Measurements from ENCODE around the gene CD180.

CD180 gene

GRCh38 chr5:67189931-67190330, 6.7 kb downstream of the CD180 start:
- Histone ChIP-seq H3K4me3 (no peak overlapping the region), H3K27ac (no peak overlapping the region), H3K9me3 (ENCODE audit: low read depth, low read length) (no peaks in the 10 kb centered on the region), H3K36me3 (ENCODE audit: insufficient read depth, low read length) (no peaks in the 10 kb centered on the region), H3K9ac (ENCODE audit: insufficient read length) (no peak overlapping the region)
- DNase-seq (ENCODE audit: low read depth, low spot score), result no peak
- TF ChIP-seq EZH2 (IDR thresholded peaks at IDR 0.05) (no peak), POLR2AphosphoS5 (IDR thresholded peaks at IDR 0.05; ENCODE audit: borderline replicate concordance, low read depth, low read length) (no peak), FOXP2 (optimal IDR thresholded peaks at IDR 0.05; ENCODE audit: control extremely low read depth, extremely low read length, insufficient read depth) (no peak)

- Histone ChIP-seq H3K36me3 (ENCODE audit: insufficient read depth, low read length) (no peaks in the 10 kb centered on the region), H3K27ac (peak overlapping the region; percentile 56), H3K4me3 (0 out of 2 replicates have a peak overlapping the region, but pooled peaks have one; percentile 39), H3K9ac (ENCODE audit: insufficient read length) (peak overlapping the region; percentile 17), H3K9me3 (ENCODE audit: low read depth, low read length) (no peaks in the 10 kb centered on the region)
- TF ChIP-seq POLR2AphosphoS5 (IDR thresholded peaks at IDR 0.05; ENCODE audit: borderline replicate concordance, low read depth, low read length), result no peak
- no peak for TF ChIP-seq EZH2 (IDR thresholded peaks at IDR 0.05)
- no peak for DNase-seq (ENCODE audit: low read depth, low spot score)
These were observed 7.6 kb downstream of the CD180 start for GRCh38 chr5:67189079-67189354.

GRCh38 chr5:67188274-67189078, 8.1 kb downstream of the CD180 start:
- H3K9me3 ChIP-seq (ENCODE audit: low read depth, low read length), result no peaks in the 10 kb centered on the region
- no peak for TF ChIP-seq EZH2 (IDR thresholded peaks at IDR 0.05)
- TF ChIP-seq POLR2AphosphoS5 (IDR thresholded peaks at IDR 0.05; ENCODE audit: borderline replicate concordance, low read depth, low read length), result no peak; the same call in 1 of the 2 replicates
- no peak for TF ChIP-seq FOXP2 (optimal IDR thresholded peaks at IDR 0.05; ENCODE audit: control extremely low read depth, extremely low read length, insufficient read depth)
- peak overlapping the region; percentile 39 for H3K4me3 ChIP-seq
- peak overlapping the region; percentile 17 for H3K9ac ChIP-seq (ENCODE audit: insufficient read length)
- peak overlapping the region; percentile 56 for H3K27ac ChIP-seq
- peak; percentile 35 for DNase-seq (ENCODE audit: low read depth, low spot score)
- H3K36me3 ChIP-seq (ENCODE audit: insufficient read depth, low read length), result no peaks in the 10 kb centered on the region

- TF ChIP-seq FOXP2 (optimal IDR thresholded peaks at IDR 0.05; ENCODE audit: control extremely low read depth, extremely low read length, insufficient read depth) (no peak), POLR2AphosphoS5 (IDR thresholded peaks at IDR 0.05; ENCODE audit: borderline replicate concordance, low read depth, low read length) (no peak), EZH2 (IDR thresholded peaks at IDR 0.05) (no peak)
- H3K27ac ChIP-seq, result no peak overlapping the region
- H3K9ac ChIP-seq (ENCODE audit: insufficient read length), result no peak overlapping the region
- H3K9me3 ChIP-seq (ENCODE audit: low read depth, low read length), result no peaks in the 10 kb centered on the region
- no peak for DNase-seq (ENCODE audit: low read depth, low spot score)
- H3K4me3 ChIP-seq, result no peak overlapping the region
- H3K36me3 ChIP-seq (ENCODE audit: insufficient read depth, low read length), result no peaks in the 10 kb centered on the region
These were observed 9.4 kb downstream of the CD180 start for GRCh38 chr5:67187006-67187715.

- Histone ChIP-seq H3K27ac (no peak overlapping the region), H3K9ac (ENCODE audit: insufficient read length) (no peak overlapping the region), H3K36me3 (ENCODE audit: insufficient read depth, low read length) (no peaks in the 10 kb centered on the region), H3K4me3 (no peak overlapping the region), H3K9me3 (ENCODE audit: low read depth, low read length) (no peaks in the 10 kb centered on the region)
- TF ChIP-seq POLR2AphosphoS5 (IDR thresholded peaks at IDR 0.05; ENCODE audit: borderline replicate concordance, low read depth, low read length) (no peak), EZH2 (IDR thresholded peaks at IDR 0.05) (no peak), FOXP2 (optimal IDR thresholded peaks at IDR 0.05; ENCODE audit: control extremely low read depth, extremely low read length, insufficient read depth) (no peak)
- no peak for DNase-seq (ENCODE audit: low read depth, low spot score)
These were observed 12.7 kb downstream of the CD180 start for GRCh38 chr5:67183859-67184258.

GRCh38 chr5:67182301-67182790, 14.3 kb downstream of the CD180 start:
- no peaks in the 10 kb centered on the region for H3K36me3 ChIP-seq (ENCODE audit: insufficient read depth, low read length)
- no peak overlapping the region for H3K27ac ChIP-seq
- DNase-seq (ENCODE audit: low read depth, low spot score), result no peak
- no peak for TF ChIP-seq EZH2 (IDR thresholded peaks at IDR 0.05)
- no peak for TF ChIP-seq FOXP2 (optimal IDR thresholded peaks at IDR 0.05; ENCODE audit: control extremely low read depth, extremely low read length, insufficient read depth)
- TF ChIP-seq POLR2AphosphoS5 (IDR thresholded peaks at IDR 0.05; ENCODE audit: borderline replicate concordance, low read depth, low read length), result no peak
- H3K9me3 ChIP-seq (ENCODE audit: low read depth, low read length), result no peaks in the 10 kb centered on the region
- no peak overlapping the region for H3K4me3 ChIP-seq
- no peak overlapping the region for H3K9ac ChIP-seq (ENCODE audit: insufficient read length)

- no peaks in the 10 kb centered on the region for H3K36me3 ChIP-seq (ENCODE audit: insufficient read depth, low read length)
- H3K4me3 ChIP-seq, result peak overlapping the region; percentile 31; the same call in 1 of the 2 replicates
- H3K27ac ChIP-seq, result peak overlapping the region; percentile 23; the same call in 1 of the 2 replicates
- no peak for TF ChIP-seq POLR2AphosphoS5 (IDR thresholded peaks at IDR 0.05; ENCODE audit: borderline replicate concordance, low read depth, low read length)
- no peak for TF ChIP-seq FOXP2 (optimal IDR thresholded peaks at IDR 0.05; ENCODE audit: control extremely low read depth, extremely low read length, insufficient read depth)
- no peak for TF ChIP-seq EZH2 (IDR thresholded peaks at IDR 0.05)
- DNase-seq (ENCODE audit: low read depth, low spot score), result no peak
- H3K9me3 ChIP-seq (ENCODE audit: low read depth, low read length), result peaks cover under 1% of the 10 kb centered on the region; the same call in 1 of the 2 replicates
- peak overlapping the region; percentile 42 for H3K9ac ChIP-seq (ENCODE audit: insufficient read length)
These were observed 14.9 kb downstream of the CD180 start for GRCh38 chr5:67181648-67182221.

- no peak overlapping the region for H3K4me3 ChIP-seq
- no peak for DNase-seq (ENCODE audit: low read depth, low spot score)
- TF ChIP-seq EZH2 (IDR thresholded peaks at IDR 0.05) (no peak), POLR2AphosphoS5 (IDR thresholded peaks at IDR 0.05; ENCODE audit: borderline replicate concordance, low read depth, low read length) (no peak), FOXP2 (optimal IDR thresholded peaks at IDR 0.05; ENCODE audit: control extremely low read depth, extremely low read length, insufficient read depth) (no peak)
- peaks cover 2% of the 10 kb centered on the region; the same call in 1 of the 2 replicates for H3K9me3 ChIP-seq (ENCODE audit: low read depth, low read length)
- no peak overlapping the region for H3K9ac ChIP-seq (ENCODE audit: insufficient read length)
- H3K27ac ChIP-seq, result no peak overlapping the region
- no peaks in the 10 kb centered on the region for H3K36me3 ChIP-seq (ENCODE audit: insufficient read depth, low read length)
These were observed 16.8 kb downstream of the CD180 start for GRCh38 chr5:67179697-67180361.

Data from SK-N-MC (cell line).